GM21526 (cell line): Measurements from ENCODE around the gene ME3.
"Not testable (repeated sequence)": the region's sequence is repeated elsewhere in the genome, so short reads cannot be mapped to it uniquely, and the experiment has no call there.

Source experiments
- ATAC-seq: cut with Tn5 transposase; IDR thresholded peaks from one replicate; pipeline ENCODE4 v1.9.1; 2021; ENCODE audit warnings: moderate library complexity; ENCODE audit not compliant: unreplicated experiment, low FRiP score

ME3 gene

GRCh38 chr11:86668929-86669328 lies 3.5 kb downstream of the ME3 start:
- no peak for ATAC-seq

- no peak for ATAC-seq
These were observed 6.2 kb downstream of the ME3 start for GRCh38 chr11:86666193-86666592.

- ATAC-seq: no peak
These were observed 7.5 kb downstream of the ME3 start for GRCh38 chr11:86664930-86665329.

GRCh38 chr11:86663761-86664160 lies 8.7 kb downstream of the ME3 start:
- no peak for ATAC-seq

GRCh38 chr11:86663291-86663690 lies 9.1 kb downstream of the ME3 start:
- no peak for ATAC-seq

- no peak for ATAC-seq
These were observed 11.7 kb downstream of the ME3 start for GRCh38 chr11:86660736-86661135.

- no peak for ATAC-seq
These were observed 12.3 kb downstream of the ME3 start for GRCh38 chr11:86660088-86660487.

- no peak for ATAC-seq
These were observed 13.9 kb downstream of the ME3 start for GRCh38 chr11:86658534-86658933.

- not testable (repeated sequence) for ATAC-seq
These were observed 27.2 kb downstream of the ME3 start for GRCh38 chr11:86645212-86645611.

- ATAC-seq: no peak
These were observed 28.1 kb downstream of the ME3 start for GRCh38 chr11:86644291-86644690.

- ATAC-seq: no peak
These were observed 30.7 kb downstream of the ME3 start for GRCh38 chr11:86641537-86642261.

GRCh38 chr11:86639137-86639536 lies 33.3 kb downstream of the ME3 start:
- ATAC-seq: no peak

GRCh38 chr11:86638673-86639072 lies 33.7 kb downstream of the ME3 start:
- ATAC-seq: no peak

- no peak for ATAC-seq
These were observed 34.4 kb downstream of the ME3 start for GRCh38 chr11:86637988-86638387.

- no peak for ATAC-seq
These were observed 36.1 kb downstream of the ME3 start for GRCh38 chr11:86636275-86636674.

GRCh38 chr11:86632499-86633269 lies 39.7 kb downstream of the ME3 start:
- no peak for ATAC-seq

- no peak for ATAC-seq
These were observed 42.0 kb downstream of the ME3 start for GRCh38 chr11:86630229-86630981.

GRCh38 chr11:86629045-86629706 lies 43.2 kb downstream of the ME3 start:
- no peak for ATAC-seq

GRCh38 chr11:86627776-86628455 lies 44.5 kb downstream of the ME3 start:
- no peak for ATAC-seq

- ATAC-seq: no peak
These were observed 46.4 kb downstream of the ME3 start for GRCh38 chr11:86625981-86626380.
